Coronary artery (tissue), 2 donors: ENCODE data around the gene APBB1IP.

ENCODE experiments used
- DNase-seq: peaks from one replicate; pipeline ENCODE4 v3.0.0-alpha.2; 2017; ENCODE audit warnings: low spot score
- H3K27ac ChIP-seq, 2 donors: fragments of 200-600 bp; sonication (generic); one replicate each; pipeline ENCODE4 v1.5.1; 2016 to 2019
- H3K4me3 ChIP-seq: fragments of 200-600 bp; sonication (generic); 2 replicates; pipeline ENCODE4 v1.5.1; 2016; ENCODE audit warnings: mild to moderate bottlenecking, moderate library complexity
- CTCF ChIP-seq: fragments of 200-600 bp; sonication (generic); IDR thresholded peaks from one replicate; pipeline ENCODE4 v1.5.1; 2019; ENCODE audit warnings: antibody characterized with exemption

APBB1IP gene

GRCh38 chr10:26508016-26508415 lies 69.9 kb downstream of the APBB1IP start:
- no peak for DNase-seq
- H3K4me3 ChIP-seq: no peak overlapping the region
- H3K27ac ChIP-seq: no peak overlapping the region
- TF ChIP-seq CTCF: no peak

- TF ChIP-seq CTCF: no peak
- Histone ChIP-seq H3K4me3 (no peak overlapping the region), H3K27ac (no peak overlapping the region)
- no peak for DNase-seq
These were observed 71.2 kb downstream of the APBB1IP start for GRCh38 chr10:26509307-26509706.

DNA sequence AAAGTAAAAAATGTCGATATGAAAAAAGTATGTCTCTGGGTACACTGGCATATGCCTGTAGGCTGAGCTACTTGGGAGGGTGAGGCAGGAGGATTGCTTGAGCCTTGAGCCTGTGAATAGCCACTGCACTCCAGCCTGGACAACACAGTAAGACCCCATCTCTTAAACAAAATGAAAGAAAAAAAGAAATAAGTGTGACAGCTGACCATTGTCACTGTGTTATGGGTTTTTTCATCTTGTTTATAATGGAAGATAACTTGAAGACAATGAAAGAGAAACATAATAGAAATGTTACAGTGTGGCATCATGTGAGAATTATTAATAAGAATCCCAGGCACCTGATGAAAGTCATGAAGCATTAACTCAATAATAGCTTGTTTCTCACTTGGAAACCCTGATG lies 75.0 kb downstream of the APBB1IP start:
- no peak overlapping the region for H3K4me3 ChIP-seq
- H3K27ac ChIP-seq: no peak overlapping the region
- TF ChIP-seq CTCF: no peak
- DNase-seq: no peak

- no peak for DNase-seq
- Histone ChIP-seq H3K27ac (no peak overlapping the region), H3K4me3 (no peak overlapping the region)
- no peak for TF ChIP-seq CTCF
These were observed 78.5 kb downstream of the APBB1IP start for GRCh38 chr10:26516540-26517101.

- Histone ChIP-seq H3K4me3 (no peak overlapping the region), H3K27ac (no peak overlapping the region)
- no peak for TF ChIP-seq CTCF
- DNase-seq: no peak
These were observed 79.2 kb downstream of the APBB1IP start for GRCh38 chr10:26517141-26517867.

DNA sequence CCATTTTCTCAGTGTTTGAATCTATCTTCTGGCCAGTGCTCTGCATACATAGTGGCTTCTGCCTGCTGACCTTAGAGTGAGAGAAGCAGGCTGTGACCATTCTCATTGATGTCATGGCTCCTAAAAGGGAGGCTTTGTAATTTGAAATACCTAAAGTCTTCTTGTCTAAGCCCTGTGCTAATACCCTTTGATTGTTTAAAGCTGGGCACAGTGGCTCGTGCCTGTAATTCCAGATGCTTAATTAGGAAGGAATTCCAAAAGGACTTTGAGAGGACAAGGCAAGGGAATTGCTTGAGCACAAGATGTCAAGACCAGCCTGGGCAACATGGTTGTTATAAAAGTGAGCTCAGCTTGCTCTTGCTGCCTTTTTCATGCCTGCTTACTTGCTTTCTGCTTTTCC lies 81.7 kb downstream of the APBB1IP start:
- no peak for TF ChIP-seq CTCF

GRCh38 chr10:26520575-26520974 lies 82.4 kb downstream of the APBB1IP start:
- TF ChIP-seq CTCF: no peak
- Histone ChIP-seq H3K27ac (no peak overlapping the region), H3K4me3 (no peak overlapping the region)
- no peak for DNase-seq

More for the DNA sequence above, 81.7 kb downstream of the APBB1IP start:
- H3K4me3 ChIP-seq: no peak overlapping the region
- H3K27ac ChIP-seq: no peak overlapping the region
- no peak for DNase-seq
